A549 (cell line): Measurements from ENCODE around the gene CENPX. TPM values are rescaled to one million over a fixed set of nuclear protein-coding genes. Genes with fewer than 3 reads are reported as not detected.

Experiments used
- ATAC-seq, 2 experiments: fragments of 200-7000 bp in 1 of 2; fragments of >200 bp in 1 of 2; cut with Nextera tagmentation in 1 of 2; cut with Tn5 transposase in 1 of 2; 3 replicates each; pipeline versions ENCODE4 v1.8.0 to v1.9.1; 2018 to 2020; ENCODE audit warnings: mild to moderate bottlenecking in 1 of 2, moderate library complexity in 1 of 2
- CTCF ChIA-PET: fragments of 300-600 bp; sonication (Branson Sonifier 250); formaldehyde crosslinking; extraction: SDS; loops from one replicate; lab custom pipeline; 2021; ENCODE audit warnings: antibody characterized with exemption, inconsistent platforms; lab: Yijun Ruan, JAX
- POLR2A ChIA-PET: fragments of 350-600 bp; formaldehyde crosslinking; extraction: SDS; loops from one replicate; lab custom pipeline; 2021; ENCODE audit warnings: antibody characterized with exemption, inconsistent platforms; lab: Yijun Ruan, JAX
- DNase-seq, 2 experiments: peaks; one replicate each; pipeline versions ENCODE4 v3.0.0 to v3.0.0-alpha.2; 2011 to 2016; ENCODE audit warnings: low read depth in 1 of 2, low spot score in 1 of 2
- FAIRE-seq: peaks from 2 replicates; lab custom pipeline; 2011; peaks lifted over from hg19 to GRCh38; lab: Jason Lieb, UNC
- H3K27ac ChIP-seq, 2 experiments: fragments of >200 bp; sonication (Bioruptor Twin); formaldehyde crosslinking; 3 replicates each; pipeline ENCODE4 v1.5.1; 2016 to 2017
- H3K4me1 ChIP-seq: fragments of >200 bp; sonication (Bioruptor Twin); formaldehyde crosslinking; 3 replicates; pipeline ENCODE4 v1.6.1; 2016
- H3K4me2 ChIP-seq: fragments of >200 bp; sonication (Bioruptor Twin); formaldehyde crosslinking; 3 replicates; pipeline ENCODE4 v1.6.1; 2016
- H3K4me3 ChIP-seq: fragments of >200 bp; sonication (Bioruptor Twin); formaldehyde crosslinking; 3 replicates; pipeline ENCODE4 v1.5.1; 2016
- H3K9me3 ChIP-seq: fragments of >200 bp; sonication (Bioruptor Twin); formaldehyde crosslinking; 3 replicates; pipeline ENCODE4 v1.6.1; 2016
- BHLHE40 ChIP-seq: IDR thresholded peaks from 2 replicates; pipeline ENCODE4 v1.6.1; 2012; ENCODE audit warnings: low read depth, low read length, inconsistent platforms
- EHF ChIP-seq: fragments of 250-450 bp; sonication (Bioruptor Pico); IDR thresholded peaks from 2 replicates; pipeline ENCODE4 v1.5.0; 2020; ENCODE audit warnings: mild to moderate bottlenecking
- EP300 ChIP-seq, 2 experiments: fragments of >200 bp; sonication (Bioruptor Twin); formaldehyde crosslinking; IDR thresholded peaks; 2 replicates in 1 of 2; 3 replicates in 1 of 2; pipeline ENCODE4 v1.6.1; 2016 to 2017
- ESRRA ChIP-seq: fragments of 150-350 bp; IDR thresholded peaks from 2 replicates; pipeline ENCODE4 v1.6.1; 2014; ENCODE audit warnings: mild to moderate bottlenecking, low read length, borderline replicate concordance
- FOSB ChIP-seq: fragments of 250-450 bp; sonication (Bioruptor Pico); IDR thresholded peaks from 2 replicates; pipeline ENCODE4 v1.5.0; 2020; ENCODE audit warnings: mild to moderate bottlenecking, moderate library complexity
- HDAC2 ChIP-seq: fragments of 200-600 bp; sonication (generic); IDR thresholded peaks from 2 replicates; pipeline ENCODE4 v1.6.1; 2016
- HEYL ChIP-seq: fragments of 250-450 bp; sonication (Bioruptor Pico); IDR thresholded peaks from 2 replicates; pipeline ENCODE4 v1.8.0; 2021; ENCODE audit warnings: mild to moderate bottlenecking, moderate library complexity
- HOXB5 ChIP-seq: fragments of 250-450 bp; sonication (Bioruptor Pico); IDR thresholded peaks from 2 replicates; pipeline ENCODE4 v1.5.0; 2020; ENCODE audit warnings: mild to moderate bottlenecking, moderate library complexity
- JUNB ChIP-seq: fragments of >200 bp; sonication (Bioruptor Twin); formaldehyde crosslinking; IDR thresholded peaks from 2 replicates; pipeline ENCODE4 v1.6.1; 2016
- MAFK ChIP-seq: fragments of 450-650 bp; IDR thresholded peaks from 2 replicates; pipeline ENCODE4 v1.6.1; 2014; ENCODE audit not compliant: partially characterized antibody
- NPAS2 ChIP-seq: fragments of 250-450 bp; sonication (Bioruptor Pico); IDR thresholded peaks from 2 replicates; pipeline ENCODE4 v1.8.0; 2022; ENCODE audit warnings: mild to moderate bottlenecking, moderate library complexity, borderline replicate concordance
- NR3C1 ChIP-seq: fragments of >200 bp; sonication (Bioruptor Twin); formaldehyde crosslinking; IDR thresholded peaks from 3 replicates; pipeline ENCODE4 v1.6.1; 2017
- POLR2A ChIP-seq: IDR thresholded peaks from 2 replicates; pipeline ENCODE4 v1.6.1; 2012; ENCODE audit warnings: mild to moderate bottlenecking, low read length
- POLR2AphosphoS2 ChIP-seq: conservative IDR thresholded peaks from 2 replicates; pipeline ENCODE4 v1.6.1; 2012; ENCODE audit warnings: low read length, improper control_type of control experiment, inconsistent platforms
- REST ChIP-seq: fragments of 200-600 bp; sonication (generic); IDR thresholded peaks from 2 replicates; pipeline ENCODE4 v1.6.1; 2016; ENCODE audit warnings: antibody characterized with exemption, mild to moderate bottlenecking, moderate library complexity
- RFX5 ChIP-seq: fragments of 450-650 bp; IDR thresholded peaks from 2 replicates; pipeline ENCODE4 v1.7.1; 2014; ENCODE audit warnings: antibody characterized with exemption, mild to moderate bottlenecking, moderate library complexity
- SREBF2 ChIP-seq: fragments of 450-650 bp; IDR thresholded peaks from 2 replicates; pipeline ENCODE4 v1.6.1; 2014; ENCODE audit warnings: mild to moderate bottlenecking, moderate library complexity
- ZFP36 ChIP-seq: fragments of 450-650 bp; IDR thresholded peaks from 2 replicates; pipeline ENCODE4 v1.6.1; 2014; ENCODE audit warnings: borderline replicate concordance; ENCODE audit not compliant: partially characterized antibody
- ZSCAN20 ChIP-seq: fragments of 250-450 bp; sonication (Bioruptor Pico); IDR thresholded peaks from 2 replicates; pipeline ENCODE4 v1.8.0; 2022; ENCODE audit warnings: mild to moderate bottlenecking, moderate library complexity
- WGBS: methylation state at CpG from one replicate; pipeline ENCODE4 v1.1.6; 2017; ENCODE audit errors: missing lambda C conversion rate; 5-methylcytosine and 5-hydroxymethylcytosine counted together
- polyA plus RNA-seq, 4 experiments: library from polyadenylated mRNA; depleted of rRNA in 3 of 4; stranded (reverse); fragments of >200 nt; fragmentation: RNase III in 1 of 4; extraction: RNeasy Plus Mini Kit Qiagen cat#74134 plus additional on column Dnase treatment in 1 of 4; gene quantifications; 2 replicates in 3 of 4; 3 replicates in 1 of 4; pipeline ENCODE4 v1.2.3, GENCODE V29; 2011 to 2017
- TF ChIP-seq, protein P1 (sequence below): fragments of >200 bp; sonication (Bioruptor Twin); formaldehyde crosslinking; IDR thresholded peaks from 2 replicates; pipeline ENCODE4 v1.6.1; 2016
- TF ChIP-seq, protein P2 (sequence below): IDR thresholded peaks from 2 replicates; pipeline ENCODE4 v1.6.1; 2012; ENCODE audit warnings: low read depth, borderline replicate concordance

CENPX gene
- polyA plus RNA-seq, 2 of the 4 experiments (the other 2 are of a cell fraction), result 80.5 to 222 TPM

- TF ChIP-seq REST (no peak), RFX5 (no peak)
- TF ChIP-seq, all 56 proteins: peak for 0
These were observed 26.4 kb upstream of the CENPX start (continued) for GRCh38 chr17:82049106-82049505.

DNA sequence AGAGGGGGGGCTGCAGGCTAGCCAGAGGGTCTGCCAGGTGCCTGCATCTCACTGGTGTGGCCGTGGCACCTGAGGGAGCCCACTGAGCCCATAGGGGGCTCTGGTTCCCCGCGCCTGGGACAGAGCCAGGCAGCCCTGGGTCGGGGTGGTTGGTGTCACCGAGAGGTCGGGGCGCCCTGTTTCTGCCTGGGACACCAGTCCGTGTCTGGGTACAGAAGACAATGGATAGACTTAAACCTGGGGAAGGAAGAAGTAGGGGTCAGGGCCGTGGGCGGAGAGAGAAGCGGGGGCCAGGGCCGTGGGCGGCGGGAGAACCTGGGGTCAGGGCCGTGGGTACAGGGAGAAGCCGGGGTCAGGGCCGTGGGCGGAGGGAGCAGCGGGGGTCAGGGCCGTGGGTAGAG, 25.9 kb upstream of the CENPX start:
- no peak for TF ChIP-seq NR3C1
- TF ChIP-seq ZSCAN20 (CRISPR knock-in tag), result no peak
- TF ChIP-seq HEYL, result no peak
- TF ChIP-seq EP300 (IDR thresholded peaks at IDR 0.05), result no peak
- no peak for TF ChIP-seq FOSB (CRISPR knock-in tag)
- TF ChIP-seq POLR2A, result no peak
- TF ChIP-seq ZFP36, result no peak
- TF ChIP-seq, all 56 proteins: peak for 0
- DNase-seq, result no peak
- Histone ChIP-seq H3K4me1 (peaks cover 16% of the 10 kb centered on the region; the same call in 2 of the 3 replicates), H3K4me2 (no peak overlapping the region), H3K9me3 (no peaks in the 10 kb centered on the region), H3K27ac (no peak overlapping the region), H3K4me3 (no peak overlapping the region)
- no peak for FAIRE-seq
- CTCF ChIA-PET, result interaction anchor here (0.9 to 21.7 kb wide), 6 partner anchors 10 to 88 kb away, joined by 3 to 191 read pairs (median 8); partner anchors contain the start of genes DCXR, NOTUM and RAC3
- POLR2A ChIA-PET, result no interaction called here
- no peak for ATAC-seq
- 88% methylated on average over 19 of the region's 20 CpGs for WGBS

DNA sequence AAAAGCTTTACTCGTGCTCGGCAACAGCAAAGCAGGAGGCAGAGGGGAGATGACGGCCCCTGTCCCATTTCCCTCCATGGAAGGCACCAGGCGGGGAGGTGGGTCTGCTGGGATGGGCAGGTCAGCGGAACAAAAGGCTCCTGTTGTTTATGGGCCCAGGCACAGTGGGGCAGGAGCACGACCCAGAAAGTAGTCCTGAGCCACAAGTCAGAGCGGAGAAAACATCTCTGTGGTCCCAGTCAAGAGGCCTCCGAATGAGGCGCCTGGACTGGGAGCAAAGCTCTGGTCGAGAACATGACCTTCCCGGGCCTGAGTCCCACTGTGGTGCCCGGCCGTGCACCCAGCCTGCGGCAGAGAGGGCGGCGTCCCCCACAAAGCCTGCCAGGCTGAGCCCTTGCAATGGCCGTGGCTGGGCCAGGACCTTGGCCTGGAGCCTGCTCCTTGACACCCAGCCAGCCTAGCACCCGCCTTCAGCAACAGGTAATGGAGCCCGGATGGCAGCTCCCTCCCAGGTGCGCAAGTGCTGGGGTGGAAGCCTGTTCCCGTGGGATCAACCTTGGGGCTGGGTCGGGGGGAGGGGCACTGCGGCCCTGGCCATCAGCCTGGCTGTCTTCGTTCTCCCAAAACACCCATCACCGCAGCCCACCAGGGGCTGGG, 25.4 kb upstream of the CENPX start:
- ChIA-PET POLR2A (no interaction called here), CTCF (interaction anchor here (0.8 to 4.1 kb wide), 5 partner anchors 9 to 88 kb away, joined by 3 to 31 read pairs (median 4); partner anchors contain the start of gene DCXR)
- Histone ChIP-seq H3K4me2 (no peak overlapping the region), H3K4me3 (no peak overlapping the region), H3K4me1 (peaks cover 10% of the 10 kb centered on the region; the same call in 2 of the 3 replicates), H3K27ac (no peak overlapping the region), H3K9me3 (no peaks in the 10 kb centered on the region)
- TF ChIP-seq HOXB5 (no peak), SREBF2 (no peak), POLR2AphosphoS2 (no peak), FOSB (CRISPR knock-in tag) (no peak)
- TF ChIP-seq, protein P1, sequence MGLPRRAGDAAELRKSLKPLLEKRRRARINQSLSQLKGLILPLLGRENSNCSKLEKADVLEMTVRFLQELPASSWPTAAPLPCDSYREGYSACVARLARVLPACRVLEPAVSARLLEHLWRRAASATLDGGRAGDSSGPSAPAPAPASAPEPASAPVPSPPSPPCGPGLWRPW, result no peak
- ATAC-seq (no peak), FAIRE-seq (no peak), DNase-seq (no peak)
- 90% methylated on average over 19 of the region's 25 CpGs for WGBS

GRCh38 chr17:82047379-82047778, 24.7 kb upstream of the CENPX start:
- ATAC-seq (no peak), DNase-seq (no peak), FAIRE-seq (no peak)
- Histone ChIP-seq H3K9me3 (no peaks in the 10 kb centered on the region), H3K4me3 (no peak overlapping the region), H3K27ac (no peak overlapping the region), H3K4me2 (no peak overlapping the region), H3K4me1 (peaks cover 7% of the 10 kb centered on the region; the same call in 1 of the 3 replicates)
- CTCF ChIA-PET, result interaction anchor here (0.8 to 4.1 kb wide), 6 partner anchors 9 to 88 kb away, joined by 3 to 31 read pairs (median 5); partner anchors contain the start of gene DCXR
- POLR2A ChIA-PET, result no interaction called here
- TF ChIP-seq EHF (CRISPR knock-in tag) (no peak), FOSB (CRISPR knock-in tag) (no peak), MAFK (no peak), HEYL (no peak), SREBF2 (no peak), EP300 (IDR thresholded peaks at IDR 0.05) (no peak), POLR2AphosphoS2 (no peak), POLR2A (no peak), NPAS2 (CRISPR knock-in tag) (no peak), JUNB (no peak), HDAC2 (no peak), ZSCAN20 (CRISPR knock-in tag) (no peak), BHLHE40 (no peak), ESRRA (no peak)
- TF ChIP-seq, protein P1, result no peak
- TF ChIP-seq, protein P2, sequence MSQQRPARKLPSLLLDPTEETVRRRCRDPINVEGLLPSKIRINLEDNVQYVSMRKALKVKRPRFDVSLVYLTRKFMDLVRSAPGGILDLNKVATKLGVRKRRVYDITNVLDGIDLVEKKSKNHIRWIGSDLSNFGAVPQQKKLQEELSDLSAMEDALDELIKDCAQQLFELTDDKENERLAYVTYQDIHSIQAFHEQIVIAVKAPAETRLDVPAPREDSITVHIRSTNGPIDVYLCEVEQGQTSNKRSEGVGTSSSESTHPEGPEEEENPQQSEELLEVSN, result no peak
- WGBS, result 90% methylated on average over 24 of the region's 24 CpGs
